ENCODE measurements around the gene FZD8. TPM values are rescaled to one million over a fixed set of nuclear protein-coding genes. Genes with fewer than 3 reads are reported as not detected.

FZD8 gene, protein sequence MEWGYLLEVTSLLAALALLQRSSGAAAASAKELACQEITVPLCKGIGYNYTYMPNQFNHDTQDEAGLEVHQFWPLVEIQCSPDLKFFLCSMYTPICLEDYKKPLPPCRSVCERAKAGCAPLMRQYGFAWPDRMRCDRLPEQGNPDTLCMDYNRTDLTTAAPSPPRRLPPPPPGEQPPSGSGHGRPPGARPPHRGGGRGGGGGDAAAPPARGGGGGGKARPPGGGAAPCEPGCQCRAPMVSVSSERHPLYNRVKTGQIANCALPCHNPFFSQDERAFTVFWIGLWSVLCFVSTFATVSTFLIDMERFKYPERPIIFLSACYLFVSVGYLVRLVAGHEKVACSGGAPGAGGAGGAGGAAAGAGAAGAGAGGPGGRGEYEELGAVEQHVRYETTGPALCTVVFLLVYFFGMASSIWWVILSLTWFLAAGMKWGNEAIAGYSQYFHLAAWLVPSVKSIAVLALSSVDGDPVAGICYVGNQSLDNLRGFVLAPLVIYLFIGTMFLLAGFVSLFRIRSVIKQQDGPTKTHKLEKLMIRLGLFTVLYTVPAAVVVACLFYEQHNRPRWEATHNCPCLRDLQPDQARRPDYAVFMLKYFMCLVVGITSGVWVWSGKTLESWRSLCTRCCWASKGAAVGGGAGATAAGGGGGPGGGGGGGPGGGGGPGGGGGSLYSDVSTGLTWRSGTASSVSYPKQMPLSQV
- total RNA-seq (2021; ENCODE audit: unreplicated experiment) (1.8 TPM), Bru-seq, nascent RNA (percentile 30 among the genes with signal in this experiment), BruChase-seq, experiment 1, labeled RNA remaining after a 2-hour chase (percentile 48 among the genes with signal in this experiment), BruChase-seq, experiment 2, labeled RNA remaining after a 6-hour chase (percentile 35 among the genes with signal in this experiment)
- polyA plus RNA-seq (2012; ENCODE audit: insufficient read length) = 3.9 TPM
- long read RNA-seq = 0 reads

DNA sequence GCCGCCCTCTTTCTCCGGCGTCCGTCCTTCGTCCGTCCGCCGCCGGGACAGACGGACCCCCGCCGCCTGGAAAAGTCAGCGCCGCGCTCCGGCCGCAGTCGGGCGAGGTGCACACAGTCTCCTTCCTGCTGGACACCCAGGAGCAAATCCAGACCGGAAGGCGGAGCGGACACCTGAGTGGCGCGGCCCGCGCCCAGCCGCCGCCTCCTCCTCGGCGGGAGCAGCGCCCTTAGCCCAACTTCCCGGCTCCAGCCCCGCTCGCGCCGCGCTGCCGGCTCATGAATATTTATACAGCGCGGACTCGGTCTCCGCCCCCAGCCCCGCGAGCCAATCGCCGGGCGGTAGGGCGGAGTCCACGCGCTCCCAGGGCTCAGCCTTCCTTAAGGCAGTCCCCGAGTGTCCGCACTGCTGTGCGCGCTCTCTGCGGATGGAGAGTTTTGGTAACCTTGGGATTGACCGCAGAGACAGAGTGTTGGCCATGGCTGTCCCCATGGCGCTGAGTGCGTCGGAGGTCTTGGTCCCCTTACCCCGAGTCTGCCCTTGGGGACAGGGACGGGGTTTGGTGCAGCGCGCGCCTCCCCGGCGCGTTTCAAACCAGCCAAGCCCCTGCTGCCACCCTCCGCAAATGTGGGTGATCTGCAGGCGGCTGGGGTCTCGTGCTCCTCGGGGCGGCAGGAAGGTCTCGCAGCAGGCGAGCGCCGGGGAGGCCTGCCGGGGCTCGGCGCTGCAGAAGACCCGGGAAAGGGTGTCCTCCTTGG lies at the start of gene FZD8:
FZD8 (minus strand) TSS at position 262 of the 758 bp plus-strand sequence. CDS start 867 bp downstream, outside the sequence.
- ATAC-seq = peak; percentile 88
- Histone ChIP-seq H3K36me3 (ENCODE audit: control insufficient read depth, insufficient read depth, low read length) (no peaks in the 10 kb centered on the region), H3K27ac (ENCODE audit: low read length) (no peak within 1 kb of the TSS), H3K27me3 (ENCODE audit: control insufficient read depth, insufficient read depth, low read length) (peaks cover 2% of the 10 kb centered on the region; the same call in 1 of the 2 replicates), H3K4me3 (ENCODE audit: low read depth in 2 of 2, low read length in 2 of 2) (peak within 1 kb of the TSS; percentile 52 to 60), H3K4me1 (ENCODE audit: control insufficient read depth, insufficient read depth, low read length) (no peaks in the 10 kb centered on the region), H3K9me3 (ENCODE audit: control insufficient read depth, insufficient read depth, low read depth, low read length) (no peaks in the 10 kb centered on the region)
- in situ Hi-C loops (cut with HindIII; ENCODE audit: low pct_unique_long_range_greater_than_20kb, low sequenced_read_pairs) = no loop called here
- TF ChIP-seq SIN3A (IDR thresholded peaks at IDR 0.05; ENCODE audit: borderline replicate concordance, insufficient read depth, low read depth, low read length) = no peak
- TF ChIP-seq, protein P1, sequence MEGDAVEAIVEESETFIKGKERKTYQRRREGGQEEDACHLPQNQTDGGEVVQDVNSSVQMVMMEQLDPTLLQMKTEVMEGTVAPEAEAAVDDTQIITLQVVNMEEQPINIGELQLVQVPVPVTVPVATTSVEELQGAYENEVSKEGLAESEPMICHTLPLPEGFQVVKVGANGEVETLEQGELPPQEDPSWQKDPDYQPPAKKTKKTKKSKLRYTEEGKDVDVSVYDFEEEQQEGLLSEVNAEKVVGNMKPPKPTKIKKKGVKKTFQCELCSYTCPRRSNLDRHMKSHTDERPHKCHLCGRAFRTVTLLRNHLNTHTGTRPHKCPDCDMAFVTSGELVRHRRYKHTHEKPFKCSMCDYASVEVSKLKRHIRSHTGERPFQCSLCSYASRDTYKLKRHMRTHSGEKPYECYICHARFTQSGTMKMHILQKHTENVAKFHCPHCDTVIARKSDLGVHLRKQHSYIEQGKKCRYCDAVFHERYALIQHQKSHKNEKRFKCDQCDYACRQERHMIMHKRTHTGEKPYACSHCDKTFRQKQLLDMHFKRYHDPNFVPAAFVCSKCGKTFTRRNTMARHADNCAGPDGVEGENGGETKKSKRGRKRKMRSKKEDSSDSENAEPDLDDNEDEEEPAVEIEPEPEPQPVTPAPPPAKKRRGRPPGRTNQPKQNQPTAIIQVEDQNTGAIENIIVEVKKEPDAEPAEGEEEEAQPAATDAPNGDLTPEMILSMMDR (IDR thresholded peaks at IDR 0.05) = peak; percentile 17
- ChIA-PET POLR2A (no interaction called here), CTCF (no interaction called here)
- intact Hi-C loops (cut with micrococcal nuclease; ENCODE audit: unreplicated experiment) = no loop called here
- BruUV-seq (replicated peaks) = no TSS peak
- DNase-seq (ENCODE audit: low read depth, low spot score) = no peak

DNA sequence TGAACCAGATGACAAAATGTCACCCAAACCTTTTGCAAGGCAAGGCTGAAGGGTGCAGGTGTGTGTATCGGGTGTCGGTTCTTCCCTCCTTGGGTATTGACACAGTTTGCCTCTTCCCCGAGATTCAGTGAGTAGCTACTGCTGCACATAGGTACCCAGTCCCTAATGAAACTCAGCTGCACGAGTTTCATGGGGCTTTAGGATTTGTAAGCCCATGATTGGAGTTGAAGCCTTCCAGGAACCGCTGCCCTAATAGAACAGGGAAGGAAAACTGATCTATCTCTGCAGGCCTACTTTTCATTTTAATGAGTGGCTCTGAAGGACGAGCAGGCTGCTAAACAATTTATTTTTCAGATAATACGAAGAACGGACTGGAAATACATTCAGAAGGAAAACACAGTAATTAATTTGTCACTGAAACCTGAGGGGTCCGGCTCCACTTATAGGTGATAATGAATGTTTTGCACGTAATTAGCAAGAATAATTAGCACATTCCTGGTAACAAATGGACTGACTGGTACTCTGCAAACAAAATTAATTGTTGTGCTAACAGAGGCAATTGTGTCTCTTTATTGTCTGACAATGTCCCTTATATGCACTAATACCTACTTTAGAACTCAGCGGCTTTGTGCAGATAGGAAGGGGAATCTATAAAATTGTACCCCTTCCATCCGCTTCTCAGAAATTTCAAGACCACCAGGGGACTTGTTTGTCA lies 49.6 kb upstream of the FZD8 start:
- no peak for ATAC-seq
- ChIA-PET POLR2A (interaction anchor here (0.6 kb wide), 1 partner anchor 1082 kb away, joined by 3 read pairs; no protein-coding TSS in a partner anchor), CTCF (no interaction called here)
- intact Hi-C loops (cut with micrococcal nuclease; ENCODE audit: unreplicated experiment) (no loop called here), in situ Hi-C loops (cut with HindIII; ENCODE audit: low pct_unique_long_range_greater_than_20kb, low sequenced_read_pairs) (no loop called here)
- no peak overlapping the region for H3K4me3 ChIP-seq (ENCODE audit: low read depth in 2 of 2, low read length in 2 of 2)
- DNase-seq (ENCODE audit: low read depth, low spot score) = no peak
- no peaks in the 10 kb centered on the region; the same call in none of the 2 replicates for H3K27me3 ChIP-seq (ENCODE audit: control insufficient read depth, insufficient read depth, low read length)
- TF ChIP-seq POLR2AphosphoS5 (IDR thresholded peaks at IDR 0.05; ENCODE audit: low read depth, low read length) (no peak), SIN3A (IDR thresholded peaks at IDR 0.05; ENCODE audit: borderline replicate concordance, insufficient read depth, low read depth, low read length) (no peak)
- TF ChIP-seq, protein P1 (IDR thresholded peaks at IDR 0.05) = no peak
- TF ChIP-seq, protein P2, sequence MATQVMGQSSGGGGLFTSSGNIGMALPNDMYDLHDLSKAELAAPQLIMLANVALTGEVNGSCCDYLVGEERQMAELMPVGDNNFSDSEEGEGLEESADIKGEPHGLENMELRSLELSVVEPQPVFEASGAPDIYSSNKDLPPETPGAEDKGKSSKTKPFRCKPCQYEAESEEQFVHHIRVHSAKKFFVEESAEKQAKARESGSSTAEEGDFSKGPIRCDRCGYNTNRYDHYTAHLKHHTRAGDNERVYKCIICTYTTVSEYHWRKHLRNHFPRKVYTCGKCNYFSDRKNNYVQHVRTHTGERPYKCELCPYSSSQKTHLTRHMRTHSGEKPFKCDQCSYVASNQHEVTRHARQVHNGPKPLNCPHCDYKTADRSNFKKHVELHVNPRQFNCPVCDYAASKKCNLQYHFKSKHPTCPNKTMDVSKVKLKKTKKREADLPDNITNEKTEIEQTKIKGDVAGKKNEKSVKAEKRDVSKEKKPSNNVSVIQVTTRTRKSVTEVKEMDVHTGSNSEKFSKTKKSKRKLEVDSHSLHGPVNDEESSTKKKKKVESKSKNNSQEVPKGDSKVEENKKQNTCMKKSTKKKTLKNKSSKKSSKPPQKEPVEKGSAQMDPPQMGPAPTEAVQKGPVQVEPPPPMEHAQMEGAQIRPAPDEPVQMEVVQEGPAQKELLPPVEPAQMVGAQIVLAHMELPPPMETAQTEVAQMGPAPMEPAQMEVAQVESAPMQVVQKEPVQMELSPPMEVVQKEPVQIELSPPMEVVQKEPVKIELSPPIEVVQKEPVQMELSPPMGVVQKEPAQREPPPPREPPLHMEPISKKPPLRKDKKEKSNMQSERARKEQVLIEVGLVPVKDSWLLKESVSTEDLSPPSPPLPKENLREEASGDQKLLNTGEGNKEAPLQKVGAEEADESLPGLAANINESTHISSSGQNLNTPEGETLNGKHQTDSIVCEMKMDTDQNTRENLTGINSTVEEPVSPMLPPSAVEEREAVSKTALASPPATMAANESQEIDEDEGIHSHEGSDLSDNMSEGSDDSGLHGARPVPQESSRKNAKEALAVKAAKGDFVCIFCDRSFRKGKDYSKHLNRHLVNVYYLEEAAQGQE (IDR thresholded peaks at IDR 0.05; ENCODE audit: insufficient read depth in 1 of 2, low read depth in 2 of 2, low read length in 1 of 2) = no peak
- H3K27ac ChIP-seq (ENCODE audit: low read length) = no peak overlapping the region
- H3K36me3 ChIP-seq (ENCODE audit: control insufficient read depth, insufficient read depth, low read length) = no peaks in the 10 kb centered on the region
- H3K4me1 ChIP-seq (ENCODE audit: control insufficient read depth, insufficient read depth, low read length) = no peaks in the 10 kb centered on the region
- H3K9me3 ChIP-seq (ENCODE audit: control insufficient read depth, insufficient read depth, low read depth, low read length) = no peaks in the 10 kb centered on the region
- no TSS peak for BruUV-seq (replicated peaks)
